HG03520 (cell line): Measurements from ENCODE around the gene UBR2.
A peak's percentile ranks its signal among the peaks of the same experiment; 100 is the strongest.
"Not testable (repeated sequence)": the region's sequence is repeated elsewhere in the genome, so short reads cannot be mapped to it uniquely, and the experiment has no call there.

Experiments used
- ATAC-seq: cut with Tn5 transposase; IDR thresholded peaks from one replicate; pipeline ENCODE4 v1.9.1; 2021; ENCODE audit warnings: mild to moderate bottlenecking, moderate library complexity; ENCODE audit not compliant: unreplicated experiment

The UBR2 gene

DNA sequence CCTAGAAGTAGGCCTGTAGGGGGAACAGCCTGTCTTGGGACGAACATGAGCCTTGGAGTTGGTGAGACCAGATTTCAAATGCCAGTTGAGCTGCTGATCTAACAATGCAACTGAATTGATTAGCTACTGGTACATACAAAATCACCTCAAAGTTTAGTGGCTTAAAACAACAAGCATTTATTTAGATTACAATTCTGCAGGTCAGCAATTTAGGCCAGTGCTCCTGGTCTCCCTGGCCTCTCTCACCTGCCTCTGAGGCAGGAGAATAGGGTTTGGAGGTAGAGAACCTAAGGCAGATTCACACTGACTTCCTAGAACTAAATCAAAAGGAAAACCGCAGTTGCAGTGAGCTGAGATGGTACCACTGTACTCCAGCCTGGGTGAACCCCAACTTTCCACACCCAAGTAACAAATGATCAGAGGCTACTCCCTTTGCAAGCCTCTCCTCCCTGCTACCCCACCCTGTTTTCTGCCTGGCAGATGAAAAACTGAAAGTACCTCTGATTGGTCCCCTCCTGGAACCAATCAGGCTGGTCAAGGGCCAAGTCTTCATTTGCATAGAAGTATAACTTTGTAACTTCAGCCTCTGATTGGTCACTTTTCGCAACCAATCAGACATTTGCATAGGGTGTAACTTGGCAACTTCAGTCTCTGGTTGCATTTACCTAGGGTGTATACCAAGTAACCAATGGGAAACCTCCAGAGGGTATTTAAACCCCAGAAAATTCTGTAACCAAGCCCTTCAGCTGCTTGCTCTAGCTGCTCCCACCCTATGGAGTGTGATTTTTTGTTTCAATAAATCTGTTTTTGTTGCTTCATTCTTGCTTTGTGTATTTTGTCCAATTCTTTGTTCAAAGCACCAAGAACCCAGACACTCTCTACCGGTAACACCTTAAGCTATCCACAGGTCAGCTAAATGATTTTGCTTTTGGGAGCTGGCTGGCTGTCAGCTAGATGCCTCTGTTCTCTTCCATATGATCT lies 8.1 kb upstream of the UBR2 start:
- no peak for ATAC-seq

DNA sequence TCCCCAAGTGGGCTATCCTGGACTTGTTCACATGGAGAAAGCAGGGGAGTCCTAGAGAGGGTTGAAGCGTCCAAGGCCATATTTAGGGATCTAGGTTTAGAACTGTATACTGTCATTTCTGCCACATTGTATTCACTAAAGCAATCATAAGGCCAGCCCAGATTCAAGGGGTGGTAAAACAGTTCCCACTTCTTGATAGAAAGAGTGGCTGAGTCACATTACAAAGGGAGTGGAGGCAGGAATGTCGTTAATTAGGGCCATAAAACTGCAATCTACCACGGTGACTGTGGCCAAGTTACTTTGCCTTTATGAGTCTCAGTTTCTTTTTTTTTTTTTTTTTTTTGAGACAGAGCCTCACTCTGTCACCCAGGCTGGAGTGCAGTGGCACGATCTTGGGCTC lies 7.4 kb upstream of the UBR2 start:
- no peak for ATAC-seq

DNA sequence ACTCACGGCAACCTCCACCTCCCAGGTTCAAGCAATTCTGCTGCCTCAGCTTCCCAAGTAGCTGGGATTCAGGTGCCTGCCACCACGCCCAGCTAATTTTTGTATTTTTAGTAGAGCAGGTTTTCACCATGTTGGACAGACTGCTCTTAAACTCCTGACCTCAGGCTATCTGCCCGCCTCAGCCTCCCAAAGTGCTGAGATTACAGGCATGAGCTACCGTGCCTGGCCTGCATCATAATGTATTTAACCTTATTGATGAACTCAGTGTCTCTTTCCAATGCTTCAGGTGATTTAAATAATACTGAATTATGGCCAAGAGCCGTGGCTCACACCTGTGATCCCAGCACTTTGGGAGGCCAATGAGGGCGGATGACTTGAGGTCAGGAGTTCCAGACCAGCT lies 4.6 kb upstream of the UBR2 start:
- not testable (repeated sequence) for ATAC-seq

DNA sequence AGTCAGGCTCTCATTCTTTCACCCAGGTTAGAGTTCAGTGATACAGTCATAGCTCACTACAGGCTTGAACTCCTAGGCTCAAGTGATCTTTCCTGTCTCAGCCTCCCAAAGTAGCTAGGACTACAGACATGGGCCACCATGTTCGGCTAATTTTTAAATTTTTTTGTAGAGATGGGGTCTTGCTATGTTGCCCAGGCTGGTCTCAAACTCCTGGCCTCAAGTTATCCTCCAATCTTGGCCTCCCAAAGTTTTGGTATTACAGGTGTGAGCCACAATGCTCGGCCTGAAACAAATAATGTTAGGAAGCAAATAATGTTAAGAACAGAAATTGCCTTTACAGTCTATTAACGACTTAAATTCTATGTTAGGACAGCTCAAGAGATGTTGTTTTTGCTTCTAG lies 1.8 kb upstream of the UBR2 start:
- no peak for ATAC-seq

DNA sequence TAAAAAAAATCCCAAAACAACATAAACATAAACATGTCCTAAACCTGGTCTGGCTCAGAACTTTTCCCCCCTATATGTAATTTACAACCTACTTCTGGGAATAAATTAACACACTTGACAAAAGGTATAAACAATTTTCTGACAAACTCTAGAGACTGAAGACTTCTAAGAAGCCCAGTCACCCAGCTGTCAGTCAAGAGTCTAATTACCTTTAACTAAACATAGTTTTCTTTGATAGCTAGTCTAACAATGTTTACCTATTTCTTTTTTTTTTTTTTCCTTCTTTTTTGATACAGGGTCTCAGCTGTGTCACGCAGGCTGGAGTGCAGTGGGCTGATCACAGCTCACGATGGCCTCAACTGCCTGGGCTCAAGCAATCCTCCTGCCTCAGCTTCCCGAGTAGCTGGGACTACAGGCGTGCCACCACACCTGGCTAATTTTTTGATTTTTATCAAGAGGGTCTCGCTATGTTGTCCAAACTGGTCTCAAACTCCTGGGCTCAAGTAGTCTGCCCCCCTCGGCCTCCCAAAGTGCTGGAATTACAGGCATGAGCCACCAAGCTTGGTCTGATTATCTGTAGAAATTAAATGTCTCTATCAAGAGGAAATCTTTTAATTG lies 932 bp upstream of the UBR2 start:
- ATAC-seq = no peak

DNA sequence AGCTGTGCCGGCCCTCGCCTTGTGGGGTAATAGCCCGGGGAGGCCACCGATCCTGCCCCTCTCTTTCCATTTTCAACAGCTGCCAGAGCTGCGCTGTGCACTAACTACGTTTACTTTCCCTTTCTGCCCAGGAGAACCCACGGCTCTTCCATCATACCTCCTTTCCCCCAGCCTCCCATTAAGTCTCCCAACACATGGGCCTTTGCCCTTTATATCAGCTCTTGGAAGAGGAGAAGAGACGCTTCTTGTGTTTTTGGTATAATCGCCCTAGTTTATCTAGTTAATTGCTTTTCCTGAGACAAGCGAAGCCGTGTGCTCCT lies 637 bp downstream of the UBR2 start:
- no peak for ATAC-seq

DNA sequence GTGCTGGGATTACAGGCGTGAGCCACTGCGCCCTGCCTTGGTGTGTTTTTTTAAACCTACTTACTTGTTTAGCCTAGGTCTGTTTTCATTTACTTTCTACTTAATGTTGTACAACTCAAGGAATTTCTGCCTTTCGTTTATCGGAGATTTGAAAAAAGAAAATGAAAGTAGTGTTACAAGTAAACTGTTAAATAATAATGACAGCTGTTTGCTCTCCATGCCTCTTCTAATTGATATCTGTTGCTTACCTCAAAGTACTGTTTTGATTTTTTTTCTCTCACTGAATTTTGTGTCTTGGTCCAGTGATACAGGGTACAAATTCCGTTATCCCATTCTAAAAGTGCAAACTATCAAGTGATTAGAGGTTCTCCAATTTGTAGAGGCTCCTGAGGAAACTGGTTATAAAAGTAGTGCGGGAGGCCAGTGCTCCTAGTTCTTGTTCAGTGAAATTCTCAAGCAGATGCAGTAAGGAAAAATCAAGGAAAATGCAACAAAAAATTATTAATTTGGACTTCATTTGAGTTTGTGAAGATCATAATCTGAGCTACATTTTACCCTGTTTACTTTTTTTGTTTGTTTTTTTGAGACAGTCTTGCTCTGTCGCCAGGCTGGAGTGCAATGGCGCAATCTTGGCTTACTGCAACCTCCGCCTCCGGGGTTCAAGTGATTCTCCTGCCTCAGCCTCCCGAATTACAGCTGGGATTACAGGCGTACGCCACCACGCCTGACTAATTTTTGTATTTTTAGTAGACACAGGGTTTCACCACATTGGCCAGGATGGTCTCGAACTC lies 2.2 kb downstream of the UBR2 start:
- ATAC-seq = no peak

DNA sequence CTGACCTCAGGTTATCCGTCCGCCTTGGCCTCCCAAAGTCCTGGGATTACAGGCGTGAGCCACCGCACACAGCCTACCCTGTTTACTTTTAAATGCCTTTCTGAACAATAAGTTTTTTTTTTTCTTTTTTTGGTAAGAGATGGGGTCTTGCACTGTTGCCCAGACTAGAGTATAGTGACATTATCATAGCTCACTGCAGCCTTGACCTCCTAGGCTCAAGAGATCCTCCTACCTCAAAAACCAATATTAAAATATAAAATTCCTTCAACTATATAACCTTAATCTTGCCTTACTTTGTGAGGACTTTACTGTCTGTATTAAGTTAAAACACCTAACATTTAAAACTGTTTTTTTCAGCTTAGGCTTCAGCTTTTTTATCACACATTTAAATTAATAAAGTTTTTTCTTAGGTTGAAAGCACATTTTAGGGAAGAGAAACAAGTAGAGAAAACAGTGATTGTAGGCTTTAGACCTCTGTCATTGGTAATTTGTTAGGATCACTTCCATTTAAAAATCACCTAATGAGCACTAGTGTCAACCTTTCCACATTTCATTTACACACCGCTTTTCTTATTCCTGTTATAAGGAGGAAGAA lies 2.9 kb downstream of the UBR2 start:
- ATAC-seq = no peak

DNA sequence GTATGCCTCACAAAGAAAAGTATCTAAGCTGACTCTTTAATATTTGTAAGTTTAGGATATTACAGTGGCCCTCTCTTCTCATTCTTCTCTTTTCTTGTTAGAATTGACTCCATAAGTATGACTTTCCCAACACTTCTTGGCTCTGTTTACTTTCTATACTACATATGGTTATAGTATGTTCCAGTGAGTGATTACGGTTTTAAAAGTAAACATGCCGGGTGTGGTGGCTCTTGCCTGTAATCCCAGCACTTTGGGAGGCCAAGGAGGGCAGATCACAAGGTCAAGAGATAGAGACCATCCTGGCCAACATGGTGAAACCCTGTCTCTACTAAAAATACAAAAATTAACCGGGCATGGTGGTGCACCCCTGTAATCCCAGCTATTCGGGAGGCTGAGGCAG lies 3.4 kb downstream of the UBR2 start:
- not testable (repeated sequence) for ATAC-seq

DNA sequence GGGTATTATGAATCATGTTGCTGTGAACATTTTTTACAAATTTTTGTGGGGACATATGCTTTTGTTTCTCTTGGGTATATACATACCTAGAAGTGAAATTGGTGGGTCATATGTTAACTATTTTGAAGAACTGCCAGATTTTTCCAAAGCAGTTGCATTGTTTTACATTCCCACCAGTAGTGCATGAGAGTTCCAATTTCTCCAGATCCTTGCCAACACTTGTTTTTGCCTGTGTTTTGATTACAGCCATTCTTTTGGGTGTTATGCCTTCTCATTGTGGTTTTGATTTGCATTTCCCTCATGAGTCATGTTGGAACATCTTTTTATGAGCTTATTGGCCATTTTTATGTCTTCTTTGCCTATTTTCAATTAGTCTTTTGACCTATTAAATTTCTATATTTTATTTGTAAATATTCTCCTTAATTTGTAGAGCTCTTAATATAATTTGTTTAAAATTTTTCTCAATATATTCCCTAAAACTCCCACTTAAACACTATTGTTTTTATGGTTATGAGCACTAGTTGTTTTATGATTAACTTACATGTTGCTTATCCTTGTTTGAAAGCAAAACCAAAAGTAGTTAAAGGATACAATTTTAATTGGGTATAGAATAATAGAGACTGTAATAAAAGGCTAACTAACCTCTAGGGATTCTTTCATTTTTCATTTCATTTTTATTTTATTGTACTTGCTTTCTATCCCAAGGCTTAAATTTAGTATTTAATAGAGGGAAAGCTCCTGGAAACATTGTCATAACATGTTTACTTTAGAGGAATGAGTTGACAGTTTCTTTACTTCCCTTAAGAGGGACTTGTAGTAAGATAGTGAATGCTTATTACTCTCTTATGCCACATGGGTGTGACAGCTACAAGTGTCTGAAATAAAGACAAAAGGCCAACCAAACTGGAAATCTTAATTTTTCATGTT lies 5.5 kb downstream of the UBR2 start:
- ATAC-seq = no peak

DNA sequence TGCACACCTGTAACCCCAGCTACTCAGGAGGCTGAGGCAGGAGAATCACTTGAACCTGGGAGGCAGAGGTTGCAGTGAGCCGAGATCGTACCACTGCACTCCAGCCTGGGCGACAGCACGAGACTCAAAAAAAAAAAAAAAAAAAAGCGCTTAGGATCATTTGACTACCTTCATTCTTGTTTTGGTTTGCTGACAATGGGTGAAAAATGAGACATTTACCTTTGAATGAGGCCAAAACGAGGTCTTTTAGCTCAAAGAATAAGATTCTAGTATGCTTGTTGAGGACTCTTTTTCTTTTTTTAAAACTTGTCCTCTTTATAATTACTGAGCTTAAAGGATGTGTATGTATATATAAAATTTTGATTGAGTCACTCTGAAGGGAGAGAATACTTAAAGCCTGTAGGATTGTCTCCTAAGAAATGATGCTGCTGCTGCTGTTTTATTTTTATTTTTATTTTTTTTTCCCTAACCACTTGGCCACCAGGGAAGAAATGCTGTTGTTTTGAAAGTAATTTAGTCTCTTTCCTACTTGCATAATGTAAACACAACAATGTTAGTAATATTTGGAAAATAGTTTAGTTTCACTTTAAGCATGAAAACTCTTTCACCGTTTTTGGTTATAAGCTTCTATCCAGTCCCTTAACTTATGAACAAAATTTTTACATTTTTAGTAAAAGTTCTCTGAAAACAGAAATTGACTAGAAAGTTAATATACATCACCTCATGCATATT lies 7.9 kb downstream of the UBR2 start:
- ATAC-seq = no peak

DNA sequence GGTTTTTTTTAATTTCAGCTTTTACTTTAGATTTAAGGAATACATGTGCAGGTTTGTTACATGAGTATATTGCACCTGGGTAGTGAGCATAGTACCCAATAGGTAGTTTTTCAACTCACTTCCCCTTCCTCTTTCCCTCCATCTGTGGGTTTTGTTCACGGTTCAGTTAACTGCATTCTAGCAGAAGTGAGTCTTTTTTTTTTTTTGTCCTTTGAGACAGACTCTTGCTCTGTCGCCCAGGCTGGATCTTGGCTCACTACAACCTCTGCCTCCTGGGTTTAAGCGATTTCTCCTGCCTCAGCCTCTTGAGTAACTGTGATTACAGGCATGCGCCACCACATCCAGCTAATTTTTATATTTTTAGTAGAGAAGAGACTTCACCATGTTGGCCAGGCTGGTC lies 8.7 kb downstream of the UBR2 start:
- ATAC-seq = peak; percentile 70

DNA sequence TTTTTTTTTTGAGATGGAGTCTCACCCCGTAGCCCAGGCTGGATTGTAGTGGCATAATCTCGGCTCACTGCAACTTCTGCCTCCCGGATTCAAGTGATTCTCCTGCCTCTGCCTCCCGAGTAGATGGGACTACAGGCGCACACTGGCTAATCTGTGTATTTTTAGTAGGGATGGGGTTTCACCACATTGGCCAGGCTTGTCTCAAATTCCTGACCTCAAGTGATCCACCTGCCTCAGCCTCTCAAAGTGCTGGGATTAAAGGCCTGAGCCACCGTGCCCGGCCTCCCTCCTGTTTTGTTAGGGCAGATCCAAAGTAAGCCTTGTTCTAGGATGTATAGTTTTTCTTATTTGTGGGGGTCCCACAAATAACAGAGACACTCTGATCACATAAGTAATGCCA lies 12.7 kb downstream of the UBR2 start:
- ATAC-seq = not testable (repeated sequence)

DNA sequence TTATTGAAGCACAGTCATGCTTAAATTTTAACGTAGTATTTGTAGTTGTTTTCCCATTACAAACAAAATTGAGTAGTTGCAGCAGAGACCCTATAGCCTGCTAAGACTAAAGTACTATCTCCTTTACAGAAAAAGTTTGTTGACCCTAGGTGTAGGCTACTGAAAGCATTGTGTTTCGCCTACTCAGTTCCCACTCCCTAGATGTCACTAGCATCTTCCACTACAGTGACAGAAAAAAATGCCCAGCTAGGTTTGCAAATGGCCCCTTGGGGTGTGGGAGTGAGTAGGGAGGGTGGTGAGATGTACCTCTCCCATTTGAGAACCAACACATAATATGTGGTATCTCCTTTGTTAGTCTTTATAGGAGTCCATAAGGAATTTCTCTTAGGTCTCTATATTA lies 34.5 kb downstream of the UBR2 start:
- no peak for ATAC-seq

DNA sequence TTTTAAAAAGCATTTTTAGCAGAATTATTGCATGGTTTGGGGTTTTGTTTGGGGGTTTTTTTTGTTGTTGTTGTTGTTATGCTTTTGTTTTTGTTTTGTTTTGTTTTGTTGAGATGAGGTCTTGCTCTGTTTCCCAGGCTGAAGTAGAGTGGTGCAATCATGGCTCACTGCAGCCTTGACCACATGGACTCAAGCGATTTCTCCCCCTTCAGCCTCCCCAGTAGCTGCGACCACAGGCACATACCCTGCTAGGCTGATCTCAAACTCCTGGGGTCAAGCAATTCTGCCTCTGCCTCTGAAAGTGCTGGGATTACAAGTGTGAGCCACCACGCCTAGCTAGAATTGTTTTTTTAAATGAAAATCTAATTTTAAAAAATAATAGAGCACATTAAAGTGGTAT lies 35.7 kb downstream of the UBR2 start:
- no peak for ATAC-seq

DNA sequence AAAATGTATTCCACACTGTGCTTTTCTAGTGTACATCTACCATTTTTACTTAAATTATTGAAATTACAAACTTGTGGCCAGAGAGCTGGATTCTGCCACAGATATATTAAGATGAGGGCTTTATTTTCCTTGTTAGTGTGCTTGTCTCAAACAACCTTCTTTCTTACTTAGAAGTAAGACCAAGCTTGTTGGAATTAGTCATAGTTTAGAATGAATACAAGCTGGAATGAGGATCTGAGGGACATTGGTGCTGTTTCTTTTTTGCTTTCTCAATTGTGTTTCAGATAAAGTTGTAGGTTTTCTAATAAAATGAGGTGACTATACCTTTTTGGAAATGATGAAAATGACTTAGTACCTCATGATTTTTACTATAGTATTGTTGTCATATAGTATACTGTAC lies 40.3 kb downstream of the UBR2 start:
- ATAC-seq = no peak

DNA sequence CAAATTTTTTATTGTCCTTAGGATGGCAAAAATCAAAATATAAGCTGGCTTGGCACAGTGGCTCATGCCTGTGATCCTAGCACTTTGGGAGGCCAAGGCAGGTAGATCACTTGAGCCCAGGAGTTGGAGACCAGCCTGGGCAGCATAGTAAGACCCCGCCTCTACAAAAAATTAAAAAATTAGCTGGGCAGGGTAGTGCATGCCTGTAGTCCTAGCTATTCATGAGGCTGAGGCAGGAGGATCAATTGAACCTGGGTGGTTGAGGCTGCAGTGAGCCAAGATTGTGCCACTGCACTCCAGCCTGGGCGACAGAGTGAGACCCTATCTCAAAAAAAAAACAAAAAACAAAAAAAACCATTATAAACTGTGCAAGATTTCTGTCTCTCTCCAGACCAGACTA lies 40.9 kb downstream of the UBR2 start:
- ATAC-seq = not testable (repeated sequence)

DNA sequence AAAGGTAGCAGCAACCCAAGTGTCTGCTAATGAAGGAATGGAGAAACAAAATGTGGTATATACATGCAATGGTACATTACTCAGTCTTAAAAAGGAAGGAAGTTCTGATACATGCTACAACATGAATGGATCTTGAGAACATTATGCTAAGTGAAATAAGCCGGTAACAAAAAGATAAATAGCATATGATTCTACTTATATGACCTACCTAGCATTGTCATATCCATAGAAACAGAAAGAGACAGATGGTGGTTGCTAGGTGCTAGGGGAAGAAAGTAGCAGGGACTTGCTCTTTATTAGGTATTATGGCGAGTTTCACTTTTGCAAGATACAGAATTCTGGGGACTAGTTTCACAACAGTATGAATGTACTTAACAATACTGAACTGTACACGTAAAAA lies 46.6 kb downstream of the UBR2 start:
- ATAC-seq = no peak

DNA sequence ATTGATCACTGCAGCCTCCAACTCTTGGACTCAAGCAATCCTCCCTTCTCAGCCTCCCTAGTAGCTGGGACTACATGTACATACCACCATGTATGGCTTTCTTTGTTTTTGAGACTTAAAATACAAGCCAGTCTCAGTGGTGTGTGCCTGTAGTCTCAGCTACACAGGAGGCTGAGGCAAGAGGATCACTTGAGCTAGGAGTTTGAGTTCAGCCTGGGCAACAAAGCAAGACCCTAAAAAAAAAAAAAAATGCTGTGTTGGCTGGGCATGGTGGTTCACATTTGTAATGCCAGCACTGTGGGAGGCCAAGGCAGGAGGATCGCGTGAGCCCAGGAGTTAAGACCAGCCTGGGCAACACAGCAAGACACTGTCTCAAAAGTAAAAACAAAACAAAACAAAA lies 51.7 kb downstream of the UBR2 start:
- no peak for ATAC-seq

DNA sequence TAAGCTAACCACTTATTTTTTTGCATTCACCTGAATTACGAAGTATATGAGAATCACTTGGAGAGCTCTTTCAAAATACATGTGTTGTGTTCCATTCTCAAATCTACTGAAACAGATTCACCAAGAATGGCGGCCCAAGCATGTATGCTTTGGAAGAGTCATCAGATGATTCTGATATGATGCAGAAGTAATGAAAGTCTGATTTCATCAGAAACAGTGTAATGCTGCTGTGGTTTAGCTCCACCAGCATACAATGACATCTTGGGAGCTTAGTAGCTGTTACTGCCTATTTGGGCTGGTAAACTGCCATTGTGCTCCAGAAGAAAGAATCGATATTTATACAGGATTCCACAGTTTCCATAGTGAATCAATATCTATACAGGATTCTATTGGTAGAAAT lies 52.9 kb downstream of the UBR2 start:
- no peak for ATAC-seq
